Activated CD4-positive, alpha-beta T cell treated with anti-CD3 and anti-CD28 coated beads, Interleukin-2, amount 10 ng/mL, durations not matched to agents 7 days and 5 days (primary cell): ENCODE results near the gene PARP6. TPM values are rescaled to one million over a fixed set of nuclear protein-coding genes. Genes with fewer than 3 reads are reported as not detected.

Experiments
- CTCF ChIA-PET: fragments of 350-600 bp; sonication (Branson Sonifier 250); formaldehyde crosslinking; loops from one replicate; lab custom pipeline; 2021; ENCODE audit warnings: antibody characterized with exemption; lab: Charles Lee
- POLR2A ChIA-PET: fragments of 350-600 bp; sonication (Branson Sonifier 250); formaldehyde crosslinking; loops from one replicate; lab custom pipeline; 2021; ENCODE audit warnings: antibody characterized with exemption; lab: Charles Lee
- DNase-seq: peaks from one replicate; pipeline ENCODE4 v3.0.0-alpha.2; 2020
- H3K27ac Mint-ChIP-seq: one replicate; pipeline ENCODE4 v1.8.0; 2021; ENCODE audit warnings: mild to moderate bottlenecking, moderate library complexity, mixed read lengths
- H3K27me3 Mint-ChIP-seq: one replicate; pipeline ENCODE4 v1.8.0; 2021; ENCODE audit warnings: mixed read lengths
- H3K36me3 Mint-ChIP-seq: one replicate; pipeline ENCODE4 v1.8.0; 2021; ENCODE audit warnings: low read depth, mixed read lengths
- H3K4me1 Mint-ChIP-seq: one replicate; pipeline ENCODE4 v1.8.0; 2021; ENCODE audit warnings: mixed read lengths
- H3K4me3 Mint-ChIP-seq: one replicate; pipeline ENCODE4 v1.8.0; 2021; ENCODE audit warnings: mild to moderate bottlenecking, moderate library complexity, mixed read lengths
- H3K9me3 Mint-ChIP-seq: one replicate; pipeline ENCODE4 v1.8.0; 2021; ENCODE audit warnings: mixed read lengths
- total RNA-seq, 2 experiments: library from RNA; stranded (reverse); gene quantifications; one replicate each; pipeline ENCODE4 v1.2.3, GENCODE V29; 2021

PARP6 gene
- total RNA-seq, 2 experiments from 2014 or later = 62.9 to 69.2 TPM

- Mint-ChIP-seq H3K4me1 (peaks cover 32% of the 10 kb centered on the region), H3K36me3 (peaks cover 14% of the 10 kb centered on the region), H3K27ac (peak overlapping the region; percentile 76), H3K9me3 (no peaks in the 10 kb centered on the region), H3K27me3 (no peaks in the 10 kb centered on the region), H3K4me3 (peak overlapping the region; percentile 31)
- ChIA-PET CTCF (interaction anchor here (0.5 to 6.5 kb wide), 2 partner anchors 11 to 25 kb away, joined by 3 to 38 read pairs; no protein-coding TSS in a partner anchor), POLR2A (interaction anchor here (1.0 kb wide), 1 partner anchor 10 kb away, joined by 6 read pairs; no protein-coding TSS in a partner anchor)
- peak; percentile 76 for DNase-seq
Measured at GRCh38 chr15:72237029-72237852, 35.1 kb downstream of the PARP6 start.

GRCh38 chr15:72236381-72237003, 35.9 kb downstream of the PARP6 start:
- H3K9me3 Mint-ChIP-seq = no peaks in the 10 kb centered on the region
- H3K4me1 Mint-ChIP-seq = peaks cover 40% of the 10 kb centered on the region
- peaks cover 10% of the 10 kb centered on the region for H3K36me3 Mint-ChIP-seq
- H3K27me3 Mint-ChIP-seq = no peaks in the 10 kb centered on the region
- ChIA-PET POLR2A (no interaction called here), CTCF (interaction anchor here (6.5 kb wide), 1 partner anchor 10 kb away, joined by 38 read pairs; no protein-coding TSS in a partner anchor)
- H3K4me3 Mint-ChIP-seq = no peak overlapping the region
- DNase-seq = no peak
- H3K27ac Mint-ChIP-seq = peak overlapping the region; percentile 76

- peaks cover 5% of the 10 kb centered on the region for H3K36me3 Mint-ChIP-seq
Measured at GRCh38 chr15:72235298-72235697, 37.1 kb downstream of the PARP6 start.

GRCh38 chr15:72233769-72234168, 38.6 kb downstream of the PARP6 start:
- Mint-ChIP-seq H3K27me3 (no peaks in the 10 kb centered on the region), H3K36me3 (peaks cover 12% of the 10 kb centered on the region), H3K4me1 (peaks cover 44% of the 10 kb centered on the region), H3K9me3 (no peaks in the 10 kb centered on the region), H3K4me3 (no peak overlapping the region), H3K27ac (no peak overlapping the region)
- ChIA-PET POLR2A (interaction anchor here (0.7 kb wide), 1 partner anchor 239 kb away, joined by 3 read pairs; no protein-coding TSS in a partner anchor), CTCF (interaction anchor here (0.7 kb wide), 1 partner anchor 9 kb away, joined by 3 read pairs; no protein-coding TSS in a partner anchor)
- no peak for DNase-seq

More at GRCh38 chr15:72235298-72235697, 37.1 kb downstream of the PARP6 start:
- no peaks in the 10 kb centered on the region for H3K27me3 Mint-ChIP-seq
- no peaks in the 10 kb centered on the region for H3K9me3 Mint-ChIP-seq
- peaks cover 40% of the 10 kb centered on the region for H3K4me1 Mint-ChIP-seq
- H3K27ac Mint-ChIP-seq = no peak overlapping the region
- ChIA-PET POLR2A (no interaction called here), CTCF (interaction anchor here (6.5 kb wide), 1 partner anchor 9 kb away, joined by 38 read pairs; no protein-coding TSS in a partner anchor)
- no peak overlapping the region for H3K4me3 Mint-ChIP-seq
- DNase-seq = no peak

- DNase-seq = peak; percentile 71
- peak overlapping the region; percentile 97 for H3K27ac Mint-ChIP-seq
- no peaks in the 10 kb centered on the region for H3K9me3 Mint-ChIP-seq
- H3K36me3 Mint-ChIP-seq = peaks cover 24% of the 10 kb centered on the region
- peak overlapping the region; percentile 98 for H3K4me3 Mint-ChIP-seq
- H3K27me3 Mint-ChIP-seq = no peaks in the 10 kb centered on the region
- CTCF ChIA-PET = interaction anchor here (0.7 to 1.6 kb wide), 4 partner anchors 9 to 242 kb away, joined by 3 read pairs; partner anchors contain the start of gene ARIH1
- POLR2A ChIA-PET = interaction anchor here (0.6 kb wide), 1 partner anchor 64 kb away, joined by 3 read pairs; no protein-coding TSS in a partner anchor
- peaks cover 48% of the 10 kb centered on the region for H3K4me1 Mint-ChIP-seq
Measured at GRCh38 chr15:72231833-72232478, 40.4 kb downstream of the PARP6 start.

GRCh38 chr15:72231066-72231832, 41.1 kb downstream of the PARP6 start, which contains the start of gene PKM:
Gene PKM (minus strand): TSS chr15:72231190. CDS start chr15:72219097, 12,093 bp downstream.
- ChIA-PET POLR2A (interaction anchor here (0.6 kb wide), 1 partner anchor 63 kb away, joined by 3 read pairs; no protein-coding TSS in a partner anchor), CTCF (interaction anchor here (1.0 to 1.2 kb wide), 3 partner anchors 10 to 242 kb away, joined by 3 to 5 read pairs (median 3); partner anchors contain the start of gene ARIH1)
- peak; percentile 96 for DNase-seq
- Mint-ChIP-seq H3K27me3 (no peaks in the 10 kb centered on the region), H3K36me3 (peaks cover 29% of the 10 kb centered on the region), H3K27ac (peak within 1 kb of the TSS; percentile 97), H3K4me1 (peaks cover 46% of the 10 kb centered on the region), H3K9me3 (no peaks in the 10 kb centered on the region), H3K4me3 (peak within 1 kb of the TSS; percentile 98)

GRCh38 chr15:72230197-72231065, 41.9 kb downstream of the PARP6 start:
- ChIA-PET POLR2A (no interaction called here), CTCF (interaction anchor here (0.6 to 1.2 kb wide), 2 partner anchors 10 to 817 kb away, joined by 5 read pairs; no protein-coding TSS in a partner anchor)
- peak overlapping the region; percentile 98 for H3K4me3 Mint-ChIP-seq
- H3K4me1 Mint-ChIP-seq = peaks cover 53% of the 10 kb centered on the region
- peak; percentile 78 for DNase-seq
- no peaks in the 10 kb centered on the region for H3K9me3 Mint-ChIP-seq
- peak overlapping the region; percentile 97 for H3K27ac Mint-ChIP-seq
- peaks cover 36% of the 10 kb centered on the region for H3K36me3 Mint-ChIP-seq
- no peaks in the 10 kb centered on the region for H3K27me3 Mint-ChIP-seq

GRCh38 chr15:72229947-72230196, 42.5 kb downstream of the PARP6 start:
- peak overlapping the region; percentile 93 for H3K4me3 Mint-ChIP-seq
- ChIA-PET CTCF (interaction anchor here (0.6 to 1.0 kb wide), 2 partner anchors 9 to 818 kb away, joined by 3 to 5 read pairs; no protein-coding TSS in a partner anchor), POLR2A (interaction anchor here (0.6 kb wide), 1 partner anchor 45 kb away, joined by 5 read pairs; no protein-coding TSS in a partner anchor)
- no peak for DNase-seq
- H3K27me3 Mint-ChIP-seq = no peaks in the 10 kb centered on the region
- peak overlapping the region; percentile 97 for H3K27ac Mint-ChIP-seq
- H3K36me3 Mint-ChIP-seq = peaks cover 38% of the 10 kb centered on the region
- H3K9me3 Mint-ChIP-seq = no peaks in the 10 kb centered on the region
- H3K4me1 Mint-ChIP-seq = peaks cover 56% of the 10 kb centered on the region

GRCh38 chr15:72229076-72229946, 43.0 kb downstream of the PARP6 start:
- CTCF ChIA-PET = interaction anchor here (0.6 to 3.2 kb wide), 3 partner anchors 10 to 819 kb away, joined by 3 to 36 read pairs (median 5); partner anchors contain the start of gene GRAMD2A
- H3K27ac Mint-ChIP-seq = peak overlapping the region; percentile 97
- H3K36me3 Mint-ChIP-seq = peaks cover 42% of the 10 kb centered on the region
- H3K27me3 Mint-ChIP-seq = no peaks in the 10 kb centered on the region
- DNase-seq = peak; percentile 52
- H3K4me3 Mint-ChIP-seq = peak overlapping the region; percentile 93
- H3K9me3 Mint-ChIP-seq = no peaks in the 10 kb centered on the region
- H3K4me1 Mint-ChIP-seq = peaks cover 58% of the 10 kb centered on the region
- POLR2A ChIA-PET = interaction anchor here (0.6 kb wide), 1 partner anchor 45 kb away, joined by 5 read pairs; no protein-coding TSS in a partner anchor

- Mint-ChIP-seq H3K9me3 (no peaks in the 10 kb centered on the region), H3K36me3 (peaks cover 56% of the 10 kb centered on the region), H3K27ac (peak overlapping the region; percentile 97), H3K4me1 (peaks cover 66% of the 10 kb centered on the region), H3K4me3 (peak overlapping the region; percentile 93), H3K27me3 (no peaks in the 10 kb centered on the region)
- POLR2A ChIA-PET = interaction anchor here (1.0 to 1.9 kb wide), 2 partner anchors 10 to 13 kb away, joined by 3 to 6 read pairs; no protein-coding TSS in a partner anchor
- DNase-seq = peak; percentile 20
- CTCF ChIA-PET = interaction anchor here (0.6 to 3.2 kb wide), 14 partner anchors 8 to 60 kb away, joined by 3 to 38 read pairs (median 6); partner anchors contain the start of gene GRAMD2A
Measured at GRCh38 chr15:72227720-72228119, 44.6 kb downstream of the PARP6 start.
